GM21576 (cell line): Measurements from ENCODE around the gene WIF1.

Experiments used
- ATAC-seq: cut with Tn5 transposase; IDR thresholded peaks from one replicate; pipeline ENCODE4 v1.9.1; 2021; ENCODE audit warnings: mild to moderate bottlenecking, moderate library complexity; ENCODE audit not compliant: unreplicated experiment

WIF1 gene

DNA sequence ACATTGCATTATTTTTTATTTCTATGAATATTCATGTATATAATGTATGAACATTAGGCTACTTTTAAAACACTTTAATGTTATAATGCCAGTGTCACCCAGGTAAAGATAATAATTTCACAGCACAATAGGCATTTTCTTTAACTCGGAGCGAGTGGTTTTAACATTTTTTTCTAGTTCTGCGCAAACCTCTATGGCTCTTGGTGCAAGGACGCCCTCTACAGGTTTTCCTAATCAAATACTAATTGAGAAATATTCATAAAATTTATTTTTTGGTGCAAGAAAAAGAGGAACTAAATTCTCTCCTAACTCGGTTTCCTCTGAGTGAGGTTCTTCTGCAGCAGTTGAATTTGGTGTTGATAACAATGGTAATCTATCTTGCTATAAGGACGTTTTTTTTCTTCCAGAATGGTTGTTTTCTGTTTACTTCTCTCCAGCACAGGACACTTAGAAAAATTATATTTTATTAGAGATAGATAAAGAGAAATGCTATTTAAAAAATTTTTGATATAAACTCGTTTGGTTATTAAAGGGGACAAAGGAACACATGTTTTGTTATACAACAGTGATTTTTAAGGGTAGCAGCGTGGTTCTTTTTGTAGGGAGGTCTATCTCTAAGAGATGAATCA is 2.4 kb upstream of the WIF1 start:
- no peak for ATAC-seq

DNA sequence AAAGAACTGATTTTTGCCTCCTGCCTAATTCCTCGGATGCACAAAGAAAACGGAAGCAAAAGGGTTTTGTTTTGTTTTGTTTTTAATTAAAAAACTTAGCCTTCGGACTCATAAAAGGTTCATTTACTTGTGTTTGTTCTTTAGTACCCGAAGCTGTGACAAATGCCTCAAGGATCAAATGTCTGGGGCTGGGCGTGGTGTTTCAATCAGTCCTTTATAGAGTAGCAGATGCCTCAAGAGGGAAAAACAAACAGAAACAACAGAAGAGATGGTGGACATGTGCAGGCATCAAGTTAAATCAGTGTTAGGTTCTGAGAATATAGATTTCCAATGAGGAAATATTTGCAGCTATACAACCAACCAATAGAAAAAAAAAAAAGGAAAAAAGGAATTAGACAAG is 1.6 kb upstream of the WIF1 start:
- no peak for ATAC-seq

DNA sequence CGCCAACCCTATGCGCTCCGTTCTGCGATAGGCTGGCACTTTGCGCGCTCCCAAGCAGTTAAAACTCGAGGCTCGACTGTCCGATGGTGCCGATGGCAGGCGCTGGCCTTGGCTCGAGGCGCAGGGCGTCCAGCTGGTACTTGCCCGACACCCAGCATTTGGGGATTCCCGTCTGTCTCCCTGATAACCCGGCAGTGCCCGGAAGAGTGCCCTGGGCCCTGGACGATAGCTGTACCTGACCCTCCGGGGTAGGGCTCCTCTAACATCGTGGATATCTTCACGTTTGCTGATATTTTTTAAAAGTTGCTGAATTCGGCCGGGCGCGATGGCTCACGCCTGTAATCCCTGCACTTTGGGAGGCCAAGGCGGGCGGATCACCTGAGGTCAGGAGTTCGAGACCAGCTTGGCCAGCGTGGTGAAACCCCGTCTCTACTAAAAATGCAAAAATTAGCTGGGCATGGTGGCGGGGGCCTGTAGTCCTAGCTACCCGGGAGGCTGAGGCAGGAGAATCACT is 908 bp upstream of the WIF1 start:
- ATAC-seq: no peak

DNA sequence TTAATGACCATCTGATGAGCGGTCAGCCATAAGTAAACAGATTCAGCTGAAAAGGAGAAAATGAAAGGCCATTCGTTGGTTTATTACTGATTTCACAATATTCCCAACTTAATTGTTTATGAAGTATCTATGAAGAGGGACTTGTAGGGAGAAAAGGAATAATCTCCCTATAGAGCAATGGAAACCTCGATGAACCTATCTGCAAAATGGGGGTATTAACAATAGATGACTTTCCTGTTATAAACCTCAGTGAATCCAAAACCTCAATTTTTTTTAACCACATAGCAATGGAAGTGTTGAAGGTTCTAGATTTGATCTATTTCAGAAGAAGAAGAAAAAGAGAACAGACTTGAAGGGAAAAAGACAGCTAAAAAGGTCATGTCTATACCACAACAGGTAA is 2.0 kb downstream of the WIF1 start:
- ATAC-seq: no peak

DNA sequence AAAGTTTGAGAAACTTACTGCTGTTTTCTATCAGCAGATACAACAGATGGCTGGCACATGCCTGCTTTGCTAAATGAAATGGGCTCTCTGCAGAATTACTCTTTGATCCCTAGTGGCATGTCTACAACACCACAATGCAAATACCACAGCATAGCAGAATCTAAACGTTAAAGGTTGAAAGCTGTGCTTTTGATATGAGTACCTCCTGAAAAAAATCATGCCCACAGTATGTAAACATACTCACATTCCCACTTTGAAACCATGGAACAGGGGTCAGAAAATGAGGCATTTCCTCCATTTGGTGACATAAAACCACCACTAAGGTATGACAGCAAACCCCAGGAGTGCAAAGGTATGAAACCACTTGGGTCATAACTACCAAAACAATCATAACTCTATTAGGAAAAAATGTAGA is 7.5 kb downstream of the WIF1 start:
- ATAC-seq: no peak

DNA sequence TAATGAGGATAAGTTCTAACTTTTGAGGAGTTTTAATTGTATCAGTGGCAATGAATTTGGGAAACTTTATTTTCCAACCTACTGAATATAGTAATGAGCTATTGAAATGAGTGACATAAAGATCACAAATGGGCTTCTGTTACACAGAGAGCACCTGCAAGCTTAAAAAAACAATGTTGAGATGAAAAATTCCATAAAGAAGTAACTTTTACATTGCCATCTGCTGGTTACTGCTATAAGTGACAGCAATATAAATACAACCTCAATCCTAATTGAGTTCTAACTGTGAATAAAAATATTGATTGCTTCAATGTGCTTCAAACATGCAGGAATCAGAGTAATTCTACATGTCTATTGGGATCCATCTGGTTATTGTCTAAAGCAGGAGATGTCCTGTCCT is 14.2 kb downstream of the WIF1 start:
- ATAC-seq: no peak

DNA sequence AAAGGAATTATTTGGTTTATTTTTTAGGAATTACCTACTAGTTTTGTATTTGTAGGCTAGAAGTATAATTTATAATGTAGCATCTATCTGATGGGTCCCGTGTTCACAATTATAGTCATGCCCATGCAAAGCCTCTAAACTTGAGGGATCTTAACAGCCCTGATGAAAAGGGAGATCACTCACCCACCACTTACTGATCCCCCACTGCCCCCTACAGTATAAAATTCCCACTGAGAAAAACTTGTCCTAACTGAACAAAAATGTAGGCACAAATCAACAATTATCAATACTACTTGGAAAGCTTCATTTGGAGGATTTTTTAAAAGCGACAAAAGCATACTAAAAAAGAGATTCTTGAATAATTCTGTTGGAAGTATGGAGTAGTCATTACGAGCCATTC is 21.0 kb downstream of the WIF1 start:
- ATAC-seq: no peak

DNA sequence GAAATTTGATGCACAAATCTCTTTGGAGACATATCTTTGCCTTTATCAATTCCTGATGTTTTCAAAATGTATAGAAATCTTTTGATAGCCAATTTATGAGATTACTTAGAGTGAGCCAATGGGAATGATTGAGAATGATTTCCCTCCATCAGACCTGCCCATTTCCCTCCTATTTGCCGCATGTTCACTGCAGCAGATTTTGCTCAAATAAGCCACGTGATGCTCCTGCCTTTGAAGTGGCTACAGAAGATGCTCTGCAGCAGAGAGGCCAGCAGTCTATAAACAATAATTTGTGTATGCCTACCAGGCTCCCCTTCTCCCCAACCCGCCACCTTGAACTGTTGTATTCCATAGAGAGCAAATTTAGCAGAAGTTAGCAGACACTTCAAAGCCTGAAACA is 21.9 kb downstream of the WIF1 start:
- ATAC-seq: no peak

DNA sequence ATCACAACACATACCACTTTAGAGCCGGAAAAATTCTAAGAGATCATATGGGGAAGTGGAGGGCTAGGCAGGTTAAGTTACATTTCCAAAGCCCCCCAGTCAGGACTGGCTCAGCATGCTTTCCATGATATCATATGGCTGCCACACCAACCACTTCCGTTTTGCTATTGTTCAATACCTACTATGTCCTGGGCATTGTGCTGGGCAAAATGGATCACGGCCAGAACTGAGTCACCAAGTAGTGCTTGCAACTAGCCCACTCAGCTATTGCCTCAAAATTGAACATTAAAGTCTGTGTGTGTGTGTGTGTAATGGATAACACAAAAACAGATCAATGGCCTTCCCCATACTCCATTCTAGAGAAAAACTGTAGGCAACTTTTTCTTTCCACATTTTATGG is 22.7 kb downstream of the WIF1 start:
- no peak for ATAC-seq

DNA sequence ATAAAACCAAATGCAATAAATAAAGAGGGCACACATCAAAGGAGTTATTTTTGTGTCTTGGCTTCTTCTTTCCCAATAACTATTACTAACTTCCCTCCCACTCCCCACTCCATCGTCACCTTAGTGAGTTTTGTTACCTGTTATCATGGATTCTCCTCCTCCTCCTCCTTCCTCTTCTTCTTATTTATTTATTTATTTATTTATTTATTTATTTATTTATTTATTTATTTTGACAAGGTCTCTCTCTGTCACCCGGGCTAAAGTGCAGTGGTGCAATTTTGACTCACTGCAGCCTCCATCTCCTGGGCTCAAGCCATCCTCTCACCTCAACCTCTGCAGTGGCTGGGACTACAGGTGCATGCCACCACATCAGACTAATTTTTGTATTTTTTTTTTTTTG is 26.4 kb downstream of the WIF1 start:
- no peak for ATAC-seq

DNA sequence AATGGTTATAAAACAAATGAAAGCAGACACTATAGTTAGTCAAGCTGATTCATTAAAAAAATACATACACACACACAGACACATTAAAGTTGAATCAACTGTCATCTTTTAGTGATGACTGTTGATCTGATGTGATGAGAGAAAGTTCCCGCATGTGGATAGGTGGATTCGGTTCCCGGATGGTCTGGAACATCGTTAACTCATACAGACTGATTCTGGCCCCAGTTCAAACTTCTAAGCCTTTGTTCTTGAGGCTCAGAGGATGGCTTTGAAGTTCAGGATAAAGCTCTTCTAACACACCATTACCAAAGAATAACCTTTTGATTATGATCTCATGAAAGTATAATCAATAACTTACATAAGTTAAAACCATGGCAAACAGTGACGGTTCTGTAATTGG is 27.5 kb downstream of the WIF1 start:
- ATAC-seq: no peak

DNA sequence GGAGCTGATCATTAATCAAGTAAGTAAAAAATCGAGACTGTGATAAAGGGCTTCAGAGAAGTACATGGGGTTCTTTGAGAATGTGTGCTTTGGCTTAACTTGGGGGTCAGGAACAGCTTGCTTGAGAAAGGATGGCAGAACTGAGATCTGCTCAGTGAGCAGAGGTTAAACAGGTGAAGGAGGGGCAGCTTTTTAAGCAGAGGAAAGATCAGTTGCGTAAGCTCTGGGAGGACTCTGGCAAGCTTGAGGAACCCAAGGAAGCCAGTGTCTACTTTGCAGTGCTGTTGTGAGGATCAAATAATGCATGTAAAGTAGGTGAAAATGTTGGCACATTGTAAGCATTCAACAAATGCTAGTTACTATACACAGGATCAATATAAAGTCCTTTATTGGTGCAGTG is 30.6 kb downstream of the WIF1 start:
- ATAC-seq: no peak

DNA sequence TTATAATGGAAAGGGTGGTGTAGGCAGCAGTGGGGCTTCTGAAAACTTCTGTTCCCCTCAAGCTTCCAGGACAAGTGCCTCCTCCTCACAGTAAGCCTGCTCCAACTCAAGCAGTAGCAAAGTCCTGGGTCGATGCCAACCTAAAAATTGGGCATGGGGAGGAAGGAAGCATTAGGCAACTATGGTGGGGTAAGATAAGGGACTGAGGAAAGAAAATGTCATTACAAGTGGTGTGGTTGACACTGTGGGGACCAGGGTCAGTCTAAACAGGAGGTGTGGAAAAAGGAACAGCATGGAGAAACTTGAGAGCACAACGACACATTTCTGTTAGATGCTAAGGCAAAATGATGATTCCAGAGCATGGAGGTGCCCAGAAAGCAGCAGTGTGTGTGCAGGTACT is 34.9 kb downstream of the WIF1 start:
- ATAC-seq: no peak

DNA sequence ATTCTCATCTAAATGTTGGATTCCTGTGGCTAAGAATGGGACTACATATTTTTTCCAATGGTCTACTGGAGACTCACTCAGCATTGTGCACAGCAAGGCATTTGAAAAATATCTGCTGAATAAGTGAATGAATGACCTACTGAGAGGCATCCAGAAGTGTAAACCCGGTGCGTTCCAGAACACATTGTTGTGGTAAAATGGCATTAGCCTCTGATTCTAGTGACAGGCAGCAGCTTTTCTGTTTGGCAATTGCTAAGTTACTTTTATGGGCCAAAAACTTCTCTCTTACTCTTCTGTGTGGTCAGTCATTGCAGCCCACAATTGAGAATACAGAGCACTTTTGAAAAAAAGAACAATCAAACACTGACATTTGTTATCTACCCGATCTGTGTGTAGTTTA is 36.5 kb downstream of the WIF1 start:
- ATAC-seq: no peak

DNA sequence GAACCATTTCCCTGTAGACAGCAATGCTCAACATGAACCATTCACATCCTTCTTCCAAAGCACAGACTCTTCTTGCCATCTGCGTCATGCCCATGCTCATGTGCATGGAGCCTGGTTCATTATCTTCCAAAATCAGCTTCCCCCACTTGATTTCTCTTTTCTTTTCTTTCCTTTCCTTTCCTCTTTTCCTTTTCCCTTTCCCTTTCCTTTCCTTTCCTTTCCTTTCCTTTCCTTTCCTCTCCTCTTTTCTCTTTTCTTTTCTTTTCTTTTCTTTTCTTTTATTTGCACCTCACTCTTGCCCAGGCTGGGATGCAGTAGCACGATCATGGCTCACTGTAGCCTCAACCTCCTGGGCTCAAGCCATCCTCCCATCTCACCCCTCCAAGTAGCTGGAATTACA is 37.5 kb downstream of the WIF1 start:
- no peak for ATAC-seq

DNA sequence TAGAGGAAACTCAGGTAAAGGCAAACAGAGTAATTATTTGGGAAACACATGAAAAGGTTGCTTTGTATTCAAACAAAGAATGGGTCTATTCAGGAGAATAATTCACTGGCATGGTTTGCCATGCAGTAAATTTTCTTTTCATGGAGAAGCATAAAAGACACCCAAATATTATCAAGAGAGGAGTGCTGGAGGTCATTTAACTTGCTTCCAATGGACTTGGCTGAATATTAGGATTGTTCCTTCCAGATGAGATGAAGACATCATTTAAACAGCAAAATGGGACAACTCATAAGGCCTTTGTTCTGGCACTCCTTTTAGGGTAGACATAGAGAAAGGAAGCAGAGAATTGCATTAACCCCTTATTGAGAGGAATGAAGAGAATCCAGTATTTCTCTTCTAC is 38.7 kb downstream of the WIF1 start:
- no peak for ATAC-seq

DNA sequence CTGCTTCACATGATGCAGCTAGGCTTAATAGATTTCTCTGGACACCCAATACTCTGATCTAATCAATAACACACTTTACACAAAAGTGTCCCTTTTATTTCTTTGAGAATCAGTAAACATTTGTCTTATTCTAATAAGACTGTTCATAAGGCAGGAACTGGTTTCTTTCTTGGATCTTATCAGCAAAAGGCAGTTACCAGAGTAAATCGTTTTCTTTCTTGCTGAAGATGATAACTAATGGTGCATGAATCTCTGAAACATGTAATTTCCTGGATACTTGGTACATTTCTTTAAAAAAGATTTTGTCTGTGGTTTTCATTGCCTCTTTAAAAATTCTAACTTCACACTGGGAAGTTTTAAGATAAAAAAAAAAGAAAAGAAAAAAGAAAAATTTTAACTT is 39.6 kb downstream of the WIF1 start:
- no peak for ATAC-seq

DNA sequence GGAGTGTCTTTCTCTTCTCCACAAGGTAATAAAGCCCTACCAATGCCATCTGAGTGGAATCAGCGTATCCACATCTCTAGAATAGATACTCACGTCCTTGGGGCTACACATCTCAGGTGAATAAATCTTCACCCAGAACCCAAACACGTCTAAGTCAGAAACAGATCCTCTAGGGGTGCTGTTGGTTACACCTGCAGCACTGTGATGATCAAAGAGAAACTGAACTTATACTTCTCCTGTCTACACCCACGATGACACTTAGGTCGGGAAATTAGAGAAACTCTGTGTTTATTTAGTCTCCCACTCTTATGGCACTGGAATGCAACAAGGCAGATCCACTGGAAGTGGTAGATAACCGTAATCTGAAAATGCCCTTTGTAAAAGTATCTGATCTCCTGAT is 46.2 kb downstream of the WIF1 start:
- ATAC-seq: no peak

DNA sequence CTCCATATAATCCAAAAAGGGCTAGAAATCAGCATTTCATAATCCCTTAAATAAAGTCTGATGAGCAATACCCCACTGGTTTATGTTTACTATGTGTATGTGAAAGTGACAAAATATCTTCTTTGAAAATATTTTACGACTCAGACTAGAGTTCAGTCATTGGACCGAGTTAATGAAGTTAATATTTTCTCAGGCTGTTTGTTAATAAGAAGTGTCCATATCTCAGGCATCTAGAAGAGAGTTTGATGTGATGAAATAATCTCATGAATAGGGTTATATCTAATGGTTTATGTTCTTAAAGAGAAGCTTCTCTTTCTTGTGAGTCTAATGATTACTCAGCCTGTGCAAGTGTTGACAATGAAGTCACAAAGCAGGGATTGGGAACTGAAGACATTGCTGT is 51.8 kb downstream of the WIF1 start:
- no peak for ATAC-seq

DNA sequence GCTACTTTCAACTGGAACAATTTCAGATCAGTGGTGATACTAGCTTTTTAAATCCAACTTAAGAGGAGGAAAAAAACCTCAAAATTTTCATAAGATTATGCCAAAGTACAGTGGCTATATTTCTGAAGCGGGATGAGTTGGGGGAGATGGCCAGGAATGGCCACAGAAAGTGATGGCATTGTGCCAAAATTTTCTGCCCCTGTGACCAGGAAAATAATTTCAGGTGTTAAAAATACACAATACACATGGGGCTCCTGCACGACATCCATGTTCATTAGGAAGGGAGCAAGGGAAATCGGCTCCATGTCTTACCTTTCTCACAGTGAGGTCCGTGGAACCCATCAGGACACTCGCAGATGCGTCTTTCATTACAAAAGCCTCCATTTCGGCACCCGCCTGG is 53.7 kb downstream of the WIF1 start:
- no peak for ATAC-seq

DNA sequence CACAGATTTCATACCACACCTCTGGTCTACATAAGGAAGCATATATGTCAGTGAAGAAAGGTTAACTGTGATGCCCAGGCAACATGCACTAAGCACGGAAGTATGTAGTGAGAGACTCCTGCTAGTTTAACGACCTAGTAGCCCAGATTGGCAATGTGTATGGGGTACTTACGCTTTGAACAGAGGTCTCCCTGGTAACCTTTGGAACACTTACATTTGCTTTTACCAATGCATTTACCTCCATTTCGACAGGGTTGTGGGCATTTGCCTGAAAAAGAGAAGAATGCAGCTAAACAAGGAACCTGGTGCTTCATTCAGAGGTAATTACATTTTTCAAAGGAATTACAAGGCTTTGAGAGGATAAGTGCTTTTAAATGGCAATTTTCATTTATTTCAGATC is 65.2 kb downstream of the WIF1 start:
- no peak for ATAC-seq

DNA sequence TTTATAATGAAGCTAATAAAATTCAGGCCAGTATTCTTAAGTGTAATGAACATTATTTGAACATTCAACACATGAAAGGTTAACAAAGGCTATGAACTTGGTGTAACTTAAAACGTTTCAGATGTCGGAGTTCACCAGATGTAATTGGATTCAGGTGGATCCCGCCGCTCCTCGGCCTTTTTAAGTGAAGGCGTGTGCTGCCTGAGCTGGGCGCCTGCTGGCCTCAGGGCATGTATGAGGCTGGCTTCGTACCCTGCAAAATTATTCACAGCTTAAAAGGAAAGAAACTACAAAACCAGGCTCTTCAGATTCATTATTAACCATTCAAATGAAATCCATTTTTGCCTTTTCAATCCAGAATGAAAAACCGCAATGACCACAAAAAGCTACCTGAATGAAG is 69.9 kb downstream of the WIF1 start:
- ATAC-seq: no peak

DNA sequence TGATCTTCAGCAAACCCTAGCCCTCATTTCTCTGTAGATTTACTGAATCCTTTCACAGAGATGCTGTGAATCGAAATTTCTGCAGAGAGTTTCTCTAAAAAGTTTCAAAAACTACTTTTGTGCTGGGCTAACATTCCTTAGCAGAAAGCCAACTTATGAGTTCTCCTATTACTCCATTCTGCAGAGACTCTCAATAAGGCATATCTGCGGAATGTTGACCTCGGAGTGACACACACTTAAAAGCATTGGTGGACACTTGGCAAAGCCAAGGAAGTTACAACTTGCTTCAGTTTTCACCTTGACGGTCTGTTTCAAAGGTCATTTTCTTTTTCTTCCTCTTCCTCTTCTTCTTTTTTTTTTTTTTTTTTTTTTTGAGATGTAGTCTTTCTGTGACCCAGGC is 75.8 kb downstream of the WIF1 start:
- no peak for ATAC-seq

DNA sequence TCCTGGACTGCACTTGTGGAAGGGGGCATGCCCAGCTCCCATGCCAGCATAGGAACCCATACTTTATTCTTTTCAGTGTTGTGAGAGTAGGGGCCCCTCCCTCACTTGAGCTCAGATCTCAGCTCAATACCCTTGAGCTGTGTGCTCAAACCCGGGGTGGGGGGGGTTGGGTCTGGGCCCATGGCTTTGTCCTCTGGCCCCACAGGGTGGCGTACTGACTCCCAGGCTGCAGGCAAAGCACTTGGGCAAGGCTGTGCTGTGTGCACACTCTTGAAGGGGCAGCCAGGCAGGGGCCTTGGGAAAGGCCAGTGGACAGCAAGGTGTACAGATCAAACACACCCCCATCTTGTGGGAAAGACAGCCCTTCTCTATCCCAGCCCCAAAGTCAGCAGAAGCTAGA is 81.8 kb downstream of the WIF1 start:
- ATAC-seq: no peak
